ENCODE data around the gene AFF3. TPM values are rescaled to one million over a fixed set of nuclear protein-coding genes. Genes with fewer than 3 reads are reported as not detected.

The AFF3 gene
- total and polyA plus RNA-seq, 2 of the 4 experiments (the other 2 are of a cell fraction): 12.9 to 14.3 TPM

DNA sequence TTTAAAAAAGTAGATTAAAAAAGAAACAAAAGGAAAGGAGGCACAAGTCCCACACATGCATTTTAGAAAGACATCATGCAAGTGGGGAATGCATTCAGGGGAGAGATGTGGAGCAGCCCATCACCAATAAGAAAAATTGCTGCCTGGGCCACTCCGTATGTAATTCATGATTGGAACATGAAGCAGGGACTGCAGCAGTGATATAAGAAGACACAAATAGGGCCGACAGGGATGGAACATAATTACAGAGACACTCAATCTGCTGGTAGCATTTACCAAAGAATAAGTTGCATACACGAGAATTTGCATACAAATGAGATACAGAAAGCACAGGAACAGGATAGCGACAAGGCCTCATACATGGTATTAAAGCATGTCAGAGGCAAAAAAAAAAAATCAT lies 6.5 kb upstream of the AFF3 start:
- H3K9me1 ChIP-seq (ENCODE audit: insufficient read depth, low read length): no peaks in the 10 kb centered on the region
- H2AK5ac ChIP-seq (ENCODE audit: low read depth, low read length): no peak overlapping the region
- H4K20me1 ChIP-seq (ENCODE audit: insufficient read depth, low read length): no peaks in the 10 kb centered on the region
- ATAC-seq (ENCODE audit: low read depth) (no peak), DNase-seq (no peak)
- H3K4me2 ChIP-seq (ENCODE audit: low read depth, low read length): no peak overlapping the region
- H3K4me3 ChIP-seq (ENCODE audit: insufficient read depth, low read depth, low read length): no peak overlapping the region
- no peak for TF ChIP-seq CEBPB (IDR thresholded peaks at IDR 0.05; ENCODE audit: low read depth, low read length)
- TF ChIP-seq RFX5 (IDR thresholded peaks at IDR 0.05; ENCODE audit: low read depth, low read length): no peak
- TF ChIP-seq MAZ (IDR thresholded peaks at IDR 0.05; ENCODE audit: borderline replicate concordance, low read depth, low read length): no peak
- no peak for TF ChIP-seq BHLHE40 (IDR thresholded peaks at IDR 0.05; ENCODE audit: low read depth, low read length)
- no peak for TF ChIP-seq NFE2L2 (IDR thresholded peaks at IDR 0.05; ENCODE audit: low read depth, low read length)
- TF ChIP-seq SMC3 (IDR thresholded peaks at IDR 0.05; ENCODE audit: low read depth, low read length): no peak
- no peak for TF ChIP-seq RCOR1 (IDR thresholded peaks at IDR 0.05; ENCODE audit: insufficient replicate concordance, low read length)
- TF ChIP-seq MAFK (IDR thresholded peaks at IDR 0.05; ENCODE audit: low read depth, low read length): no peak
- no peak for TF ChIP-seq CHD1 (IDR thresholded peaks at IDR 0.05; ENCODE audit: low read depth, low read length)
- TF ChIP-seq POLR2A (IDR thresholded peaks at IDR 0.05; ENCODE audit: low read depth, low read length): no peak
- TF ChIP-seq FOS (IDR thresholded peaks at IDR 0.05; ENCODE audit: low read depth, low read length): no peak
- TF ChIP-seq, protein P1, sequence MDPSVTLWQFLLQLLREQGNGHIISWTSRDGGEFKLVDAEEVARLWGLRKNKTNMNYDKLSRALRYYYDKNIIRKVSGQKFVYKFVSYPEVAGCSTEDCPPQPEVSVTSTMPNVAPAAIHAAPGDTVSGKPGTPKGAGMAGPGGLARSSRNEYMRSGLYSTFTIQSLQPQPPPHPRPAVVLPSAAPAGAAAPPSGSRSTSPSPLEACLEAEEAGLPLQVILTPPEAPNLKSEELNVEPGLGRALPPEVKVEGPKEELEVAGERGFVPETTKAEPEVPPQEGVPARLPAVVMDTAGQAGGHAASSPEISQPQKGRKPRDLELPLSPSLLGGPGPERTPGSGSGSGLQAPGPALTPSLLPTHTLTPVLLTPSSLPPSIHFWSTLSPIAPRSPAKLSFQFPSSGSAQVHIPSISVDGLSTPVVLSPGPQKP (IDR thresholded peaks at IDR 0.05; ENCODE audit: borderline replicate concordance, low read depth, low read length): no peak
- TF ChIP-seq MXI1 (IDR thresholded peaks at IDR 0.05; ENCODE audit: borderline replicate concordance, low read depth, low read length): no peak
- TF ChIP-seq USF2 (IDR thresholded peaks at IDR 0.05; ENCODE audit: low read depth, low read length): no peak
- TF ChIP-seq RAD21 (IDR thresholded peaks at IDR 0.05; ENCODE audit: low read length): no peak
- TF ChIP-seq CTCF (conservative IDR thresholded peaks at IDR 0.05; ENCODE audit: low read depth, low read length): no peak
- H4K8ac ChIP-seq (ENCODE audit: low read depth in 2 of 2, low read length in 2 of 2): no peak overlapping the region
- no peaks in the 10 kb centered on the region for H3K36me3 ChIP-seq (ENCODE audit: control insufficient read depth, insufficient read depth, low read length)
- H3K79me1 ChIP-seq (ENCODE audit: low read depth in 1 of 2, low read length in 2 of 2): no peaks in the 10 kb centered on the region
- H2BK120ac ChIP-seq (ENCODE audit: low read depth, low read length): no peak overlapping the region
- dilution Hi-C loops (cut with HindIII; ENCODE audit: low sequenced_read_pairs, unreplicated experiment): no loop called here
- intact Hi-C loops (cut with micrococcal nuclease): no loop called here
- H2AFZ ChIP-seq (replicated peaks; ENCODE audit: low read length, poor library complexity): no peak overlapping the region
- ChIA-PET POLR2A (ENCODE audit: unreplicated experiment) (no interaction called here), CTCF (interaction anchor here (0.6 kb wide), 1 partner anchor 323 kb away, joined by 3 read pairs; no protein-coding TSS in a partner anchor)
- H2AK9ac ChIP-seq (replicated peaks; ENCODE audit: low read depth, low read length, poor library complexity): no peak overlapping the region
- H3K56ac ChIP-seq (ENCODE audit: extremely low read depth, insufficient read depth, low read length): no peak overlapping the region
- no peak overlapping the region for H3K23ac ChIP-seq (ENCODE audit: low read depth, low read length)
- H3K9me3 ChIP-seq (ENCODE audit: control insufficient read depth, insufficient read depth, low read length): no peaks in the 10 kb centered on the region
- H2BK20ac ChIP-seq (ENCODE audit: low read depth, low read length): no peak overlapping the region
- no peak overlapping the region for H4K5ac ChIP-seq (ENCODE audit: low read depth, low read length)
- H3K4ac ChIP-seq (ENCODE audit: low read depth, low read length): no peak overlapping the region
- no CpG with 5 or more reads among the region's 4 CpGs for WGBS, 2 experiments (ENCODE audit: extremely low coverage in 2 of 2, insufficient read length in 1 of 2)
- H3K18ac ChIP-seq (ENCODE audit: low read depth, low read length): no peak overlapping the region
- H2BK5ac ChIP-seq (ENCODE audit: low read depth, low read length, poor library complexity, severe bottlenecking): no peak overlapping the region
- H3K9ac ChIP-seq (ENCODE audit: low read depth, low read length): no peak overlapping the region
- H3K27ac ChIP-seq (ENCODE audit: insufficient read depth, low read length): no peak overlapping the region
- in situ Hi-C loops (cut with MboI; ENCODE audit: low sequenced_read_pairs): no loop called here
- no TSS peak for BruUV-seq (replicated peaks)
- no peaks in the 10 kb centered on the region for H3K4me1 ChIP-seq (ENCODE audit: control insufficient read depth, insufficient read depth, low read length)
- no peak overlapping the region for H2BK15ac ChIP-seq (ENCODE audit: low read depth, low read length)
- H4K91ac ChIP-seq (ENCODE audit: insufficient read depth, low read depth, low read length): no peak overlapping the region
- peaks cover 4% of the 10 kb centered on the region for H3K27me3 ChIP-seq (ENCODE audit: control insufficient read depth, insufficient read depth, low read length)
- H3K14ac ChIP-seq (replicated peaks; ENCODE audit: low read depth, low read length): no peak overlapping the region

Data from IMR-90 (cell line).